ENCODE results near the gene CHRNA4.

DNA sequence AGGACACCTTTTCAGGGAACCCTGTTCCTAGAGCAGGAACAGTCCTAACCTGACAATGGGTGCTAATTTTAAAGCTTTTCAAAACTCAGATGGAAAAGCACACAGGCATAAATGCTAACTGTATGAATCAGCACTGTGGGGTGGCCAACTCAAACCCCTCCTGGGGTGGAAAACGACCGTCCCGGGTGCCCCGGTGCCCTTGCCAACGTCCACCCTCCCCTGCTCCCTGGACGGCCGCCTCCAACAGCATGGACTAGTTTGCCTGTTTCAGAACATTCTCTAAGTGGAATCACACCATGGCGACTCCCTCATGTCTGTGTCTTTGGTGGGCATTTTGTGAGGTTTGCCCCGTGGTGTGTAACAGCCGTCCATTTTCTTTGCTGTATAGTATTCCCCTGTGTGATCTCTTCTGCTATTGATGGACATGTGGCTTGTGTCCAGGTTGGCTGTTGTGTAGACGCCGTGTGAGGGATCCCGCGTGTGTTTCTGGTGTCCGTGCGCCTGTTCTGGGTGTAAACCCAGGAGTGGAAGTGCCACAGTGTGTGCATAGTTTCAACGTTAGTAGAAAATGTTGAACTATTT lies 62.3 kb downstream of the CHRNA4 start:
- TF ChIP-seq TAF1 (IDR thresholded peaks at IDR 0.05; ENCODE audit: borderline replicate concordance, insufficient read depth, low read length) (no peak), REST (IDR thresholded peaks at IDR 0.05; ENCODE audit: insufficient read depth in 1 of 2, low read depth in 2 of 2, low read length in 2 of 2) (no peak), POLR2AphosphoS5 (IDR thresholded peaks at IDR 0.05; ENCODE audit: low read depth, low read length) (no peak), SIN3A (IDR thresholded peaks at IDR 0.05; ENCODE audit: borderline replicate concordance, insufficient read depth, low read length) (no peak)

Data from PFSK-1 (cell line).